K562 (cell line): ENCODE data around the gene IL18RAP. TPM values are rescaled to one million over a fixed set of nuclear protein-coding genes. Genes with fewer than 3 reads are reported as not detected.

Experiments used
- AFF1 ChIP-seq, 2 experiments: fragments of 450-650 bp; IDR thresholded peaks; 2 replicates each; pipeline ENCODE4 v1.6.1; 2018; ENCODE audit warnings: mild to moderate bottlenecking in 2 of 2, low read depth in 1 of 2; ENCODE audit not compliant: partially characterized antibody in 2 of 2
- ARID3A ChIP-seq: IDR thresholded peaks from 2 replicates; pipeline ENCODE4 v1.6.1; 2012; ENCODE audit warnings: low read depth, low read length, improper control_type of control experiment, borderline replicate concordance
- ARID4B ChIP-seq: sonication (generic); formaldehyde crosslinking; IDR thresholded peaks from 2 replicates; pipeline ENCODE4 v1.8.0; 2022; ENCODE audit warnings: mild to moderate bottlenecking, missing genetic modification reagents
- BDP1 ChIP-seq: IDR thresholded peaks from 3 replicates; pipeline ENCODE4 v1.6.1; 2011; ENCODE audit not compliant: insufficient read length, insufficient read depth
- CREB1 ChIP-seq, 2 experiments: sonication (generic) in 1 of 2; formaldehyde crosslinking in 1 of 2; IDR thresholded peaks; 2 replicates each; pipeline versions ENCODE4 v1.6.1 to v1.8.0; 2012 to 2022; ENCODE audit warnings: inconsistent platforms in 1 of 2, mild to moderate bottlenecking in 1 of 2, missing genetic modification reagents in 1 of 2, moderate library complexity in 1 of 2
- GTF2F1 ChIP-seq: IDR thresholded peaks from 2 replicates; pipeline ENCODE4 v1.6.1; 2011; ENCODE audit warnings: low read depth, low read length, improper control_type of control experiment
- HNRNPUL1 ChIP-seq: fragments of 200-400 bp; formaldehyde crosslinking; IDR thresholded peaks from 2 replicates; pipeline ENCODE4 v1.6.1; 2017; ENCODE audit warnings: low read length
- LCOR ChIP-seq: sonication (generic); formaldehyde crosslinking; IDR thresholded peaks from 2 replicates; pipeline ENCODE4 v1.8.0; 2022; ENCODE audit warnings: mild to moderate bottlenecking, missing genetic modification reagents
- MAZ ChIP-seq, 2 experiments: fragments of 450-650 bp in 1 of 2; sonication (generic) in 1 of 2; formaldehyde crosslinking; IDR thresholded peaks in 1 of 2; conservative IDR thresholded peaks in 1 of 2; 2 replicates each; pipeline versions ENCODE4 v1.4.0 to v1.5.0; 2020; ENCODE audit warnings: mild to moderate bottlenecking in 1 of 2, missing genetic modification reagents in 1 of 2
- MCM7 ChIP-seq, 2 experiments: fragments of 450-650 bp; IDR thresholded peaks; 2 replicates each; pipeline ENCODE4 v1.6.1; 2016 to 2018
- NR3C1 ChIP-seq: sonication (generic); formaldehyde crosslinking; IDR thresholded peaks from 2 replicates; pipeline ENCODE4 v1.8.1; 2022; ENCODE audit warnings: missing genetic modification reagents
- POLR2AphosphoS5 ChIP-seq: IDR thresholded peaks from 2 replicates; pipeline ENCODE4 v1.6.1; 2011; ENCODE audit warnings: mild to moderate bottlenecking, low read depth, low read length, moderate library complexity; ENCODE audit not compliant: control insufficient read depth, insufficient read depth
- TCF7 ChIP-seq: sonication (generic); IDR thresholded peaks from 2 replicates; pipeline ENCODE4 v1.6.1; 2016; ENCODE audit warnings: antibody characterized with exemption, borderline replicate concordance
- polyA plus RNA-seq, 8 experiments: library from polyadenylated mRNA; depleted of rRNA in 4 of 8; stranded (reverse) in 5 of 8; unstranded in 3 of 8; fragments of >200 nt; fragmentation: Nextera tagmentation in 2 of 8; fragmentation: Illumina TruSeq in 1 of 8; extraction: Ambion mirVana in 2 of 8; extraction: Trizol in 1 of 8; gene quantifications; 2 replicates each; pipeline versions ENCODE4 v1.2.1 to v1.2.3, GENCODE V29; 2011 to 2014; ENCODE audit warnings: inconsistent platforms in 1 of 8, missing spikeins in 1 of 8
- total RNA-seq, 7 experiments: library from RNA; depleted of rRNA in 6 of 7; stranded (reverse); fragments of >200 nt in 6 of 7; fragmentation: Illumina TruSeq in 2 of 7; extraction: Trizol in 2 of 7; gene quantifications; 2 replicates each; pipeline versions ENCODE4 v1.2.1 to v1.2.3, GENCODE V29; 2011 to 2021; ENCODE audit warnings: low replicate concordance in 1 of 7
- TF ChIP-seq, protein P1 (sequence below): fragments of 250-450 bp; sonication (Bioruptor Pico); IDR thresholded peaks from 2 replicates; pipeline ENCODE4 v1.4.0; 2020

Gene IL18RAP
- total and polyA plus RNA-seq, 9 of the 15 experiments (the other 6 are each of a cell fraction or from before 2014, with no cell fraction given), result 1.1 to 20.5 (median 5.8) TPM

DNA sequence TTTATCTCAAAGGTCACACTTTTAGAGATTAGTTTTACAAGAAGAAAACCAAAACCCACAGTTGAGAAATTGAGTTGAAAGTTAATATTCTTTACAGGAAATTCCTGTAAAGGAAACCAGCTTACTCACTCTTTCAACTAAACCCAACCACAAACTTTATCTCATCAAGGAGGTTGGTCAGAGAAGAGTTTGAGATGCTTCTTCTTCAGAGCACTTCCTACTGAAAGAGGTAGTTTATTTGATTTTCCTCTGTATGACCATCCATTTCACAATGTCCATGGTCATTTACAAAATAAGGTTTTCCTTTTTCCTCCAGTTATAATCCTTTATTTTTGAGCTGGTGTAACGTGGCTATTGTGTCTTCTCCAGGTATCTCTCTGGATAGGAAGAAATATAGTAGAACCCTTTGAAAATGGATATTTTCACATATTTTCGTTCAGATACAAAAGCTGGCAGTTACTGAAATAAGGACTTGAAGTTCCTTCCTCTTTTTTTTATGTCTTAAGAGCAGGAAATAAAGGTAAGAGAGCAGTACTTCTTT lies 4.5 kb upstream of the IL18RAP start (continued):
- TF ChIP-seq AFF1 (IDR thresholded peaks at IDR 0.05; ENCODE audit: low read depth in 1 of 2, partially characterized antibody in 2 of 2) (peak; percentile 44 to 65), POLR2AphosphoS5 (no peak), MCM7 (IDR thresholded peaks at IDR 0.05) (no peak), CREB1 (IDR thresholded peaks at IDR 0.05) (no peak), CREB1 (CRISPR knock-in tag; IDR thresholded peaks at IDR 0.05) (no peak), LCOR (CRISPR knock-in tag) (no peak; the same call in 1 of the 2 replicates), ARID4B (CRISPR knock-in tag) (no peak), NR3C1 (no peak), BDP1 (no peak), MAZ (CRISPR knock-in tag; conservative IDR thresholded peaks at IDR 0.05 in 1 of 2, IDR thresholded peaks at IDR 0.05 in 1 of 2) (no peak), TCF7 (no peak), GTF2F1 (no peak), HNRNPUL1 (no peak), ARID3A (no peak)
- TF ChIP-seq, protein P1, sequence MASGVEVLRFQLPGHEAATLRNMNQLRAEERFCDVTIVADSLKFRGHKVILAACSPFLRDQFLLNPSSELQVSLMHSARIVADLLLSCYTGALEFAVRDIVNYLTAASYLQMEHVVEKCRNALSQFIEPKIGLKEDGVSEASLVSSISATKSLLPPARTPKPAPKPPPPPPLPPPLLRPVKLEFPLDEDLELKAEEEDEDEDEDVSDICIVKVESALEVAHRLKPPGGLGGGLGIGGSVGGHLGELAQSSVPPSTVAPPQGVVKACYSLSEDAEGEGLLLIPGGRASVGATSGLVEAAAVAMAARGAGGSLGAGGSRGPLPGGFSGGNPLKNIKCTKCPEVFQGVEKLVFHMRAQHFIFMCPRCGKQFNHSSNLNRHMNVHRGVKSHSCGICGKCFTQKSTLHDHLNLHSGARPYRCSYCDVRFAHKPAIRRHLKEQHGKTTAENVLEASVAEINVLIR (CRISPR knock-in tag), result no peak
